Activated naive CD4-positive, alpha-beta T cell treated with anti-CD3 and anti-CD28 coated beads, Interleukin-2, amount 50 U/mL, for 24 hours (primary cell): ENCODE data around the gene PYDC2.

ENCODE experiments used
- H3K27ac Mint-ChIP-seq: one replicate; pipeline ENCODE4 v1.8.0; 2021; ENCODE audit warnings: mild to moderate bottlenecking, mixed read lengths
- H3K27me3 Mint-ChIP-seq: one replicate; pipeline ENCODE4 v1.8.0; 2021; ENCODE audit warnings: mixed read lengths
- H3K36me3 Mint-ChIP-seq: one replicate; pipeline ENCODE4 v1.8.0; 2021; ENCODE audit warnings: mixed read lengths
- H3K4me1 Mint-ChIP-seq: one replicate; pipeline ENCODE4 v1.8.0; 2021; ENCODE audit warnings: mixed read lengths
- H3K4me3 Mint-ChIP-seq: one replicate; pipeline ENCODE4 v1.8.0; 2021; ENCODE audit warnings: mild to moderate bottlenecking, mixed read lengths
- H3K9me3 Mint-ChIP-seq: one replicate; pipeline ENCODE4 v1.8.0; 2021; ENCODE audit warnings: mixed read lengths

The PYDC2 gene

GRCh38 chr3:191502583-191502982 lies 41.6 kb downstream of the PYDC2 start:
- H3K27ac Mint-ChIP-seq, result no peak overlapping the region
- no peak overlapping the region for H3K4me3 Mint-ChIP-seq
- peaks cover 12% of the 10 kb centered on the region for H3K9me3 Mint-ChIP-seq
- no peaks in the 10 kb centered on the region for H3K4me1 Mint-ChIP-seq
- H3K36me3 Mint-ChIP-seq, result no peaks in the 10 kb centered on the region
- H3K27me3 Mint-ChIP-seq, result no peaks in the 10 kb centered on the region

- H3K4me3 Mint-ChIP-seq, result no peak overlapping the region
- no peaks in the 10 kb centered on the region for H3K36me3 Mint-ChIP-seq
- no peaks in the 10 kb centered on the region for H3K4me1 Mint-ChIP-seq
- H3K27ac Mint-ChIP-seq, result no peak overlapping the region
- no peaks in the 10 kb centered on the region for H3K27me3 Mint-ChIP-seq
- H3K9me3 Mint-ChIP-seq, result peaks cover 8% of the 10 kb centered on the region
Observed at GRCh38 chr3:191509078-191509477, 48.1 kb downstream of the PYDC2 start.
